ENCODE data around the gene KMT2E. TPM values are rescaled to one million over a fixed set of nuclear protein-coding genes. Genes with fewer than 3 reads are reported as not detected.

The KMT2E gene
- total RNA-seq, 1 experiment from 2014 or later, result 68.1 TPM

DNA sequence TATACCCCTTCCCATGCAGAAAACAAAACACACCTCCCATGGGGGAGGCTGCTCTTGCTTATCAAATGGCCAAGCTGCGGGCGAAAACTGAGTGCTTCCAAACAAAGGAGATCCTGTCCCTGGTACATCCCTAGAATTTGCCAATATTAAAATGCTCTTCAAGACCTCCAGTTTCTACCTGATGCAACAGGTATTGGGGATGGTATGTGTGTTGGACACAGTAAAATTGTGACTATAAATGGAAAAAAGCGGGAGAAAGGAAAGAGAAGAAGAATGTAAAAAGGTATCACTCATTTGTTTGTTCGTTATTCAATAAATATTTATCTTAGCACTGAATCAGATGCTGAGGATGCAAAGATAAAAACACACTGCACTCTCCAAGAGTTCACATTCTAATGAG lies 123.9 kb downstream of the KMT2E start:
- no peaks in the 10 kb centered on the region for H3K79me2 ChIP-seq (ENCODE audit: low read depth)
- H3F3A ChIP-seq (ENCODE audit: insufficient read depth, low read depth), result no peaks in the 10 kb centered on the region
- BruUV-seq (replicated peaks), result no TSS peak
- no peaks in the 10 kb centered on the region for H3K9me3 ChIP-seq (ENCODE audit: insufficient read depth, low read depth)
- intact Hi-C loops (cut with micrococcal nuclease; ENCODE audit: unreplicated experiment), result loop anchor here (10.0 kb wide), 1 partner anchor 177 kb away; no protein-coding TSS in a partner anchor
- H4K20me1 ChIP-seq (ENCODE audit: insufficient read depth), result no peaks in the 10 kb centered on the region
- no peaks in the 10 kb centered on the region for H3K27me3 ChIP-seq (ENCODE audit: insufficient read depth, low read depth)
- TF ChIP-seq EZH2 (IDR thresholded peaks at IDR 0.05; ENCODE audit: low read depth), result no peak
- TF ChIP-seq, protein P1, sequence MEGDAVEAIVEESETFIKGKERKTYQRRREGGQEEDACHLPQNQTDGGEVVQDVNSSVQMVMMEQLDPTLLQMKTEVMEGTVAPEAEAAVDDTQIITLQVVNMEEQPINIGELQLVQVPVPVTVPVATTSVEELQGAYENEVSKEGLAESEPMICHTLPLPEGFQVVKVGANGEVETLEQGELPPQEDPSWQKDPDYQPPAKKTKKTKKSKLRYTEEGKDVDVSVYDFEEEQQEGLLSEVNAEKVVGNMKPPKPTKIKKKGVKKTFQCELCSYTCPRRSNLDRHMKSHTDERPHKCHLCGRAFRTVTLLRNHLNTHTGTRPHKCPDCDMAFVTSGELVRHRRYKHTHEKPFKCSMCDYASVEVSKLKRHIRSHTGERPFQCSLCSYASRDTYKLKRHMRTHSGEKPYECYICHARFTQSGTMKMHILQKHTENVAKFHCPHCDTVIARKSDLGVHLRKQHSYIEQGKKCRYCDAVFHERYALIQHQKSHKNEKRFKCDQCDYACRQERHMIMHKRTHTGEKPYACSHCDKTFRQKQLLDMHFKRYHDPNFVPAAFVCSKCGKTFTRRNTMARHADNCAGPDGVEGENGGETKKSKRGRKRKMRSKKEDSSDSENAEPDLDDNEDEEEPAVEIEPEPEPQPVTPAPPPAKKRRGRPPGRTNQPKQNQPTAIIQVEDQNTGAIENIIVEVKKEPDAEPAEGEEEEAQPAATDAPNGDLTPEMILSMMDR (conservative IDR thresholded peaks at IDR 0.05), result no peak
- ChIA-PET CTCF (no interaction called here), POLR2A (ENCODE audit: unreplicated experiment) (no interaction called here)
- H3K4me1 ChIP-seq (replicated peaks; ENCODE audit: insufficient read depth), result peaks cover 14% of the 10 kb centered on the region
- H3K4me3 ChIP-seq, result no peak overlapping the region
- H3K9me2 ChIP-seq (ENCODE audit: insufficient read depth), result no peaks in the 10 kb centered on the region
- no peak for DNase-seq
- no peaks in the 10 kb centered on the region; the same call in none of the 2 replicates for H3K36me3 ChIP-seq (ENCODE audit: low read depth)
- H2AFZ ChIP-seq, result no peak overlapping the region
- H3K4me2 ChIP-seq, result no peak overlapping the region
- no peak overlapping the region for H3K27ac ChIP-seq

GRCh38 chr7:105139381-105139780 lies 125.4 kb downstream of the KMT2E start:
- H3K27me3 ChIP-seq (ENCODE audit: insufficient read depth, low read depth), result no peaks in the 10 kb centered on the region
- CTCF ChIA-PET, result no interaction called here
- H3F3A ChIP-seq (ENCODE audit: insufficient read depth, low read depth), result no peaks in the 10 kb centered on the region
- no TSS peak for BruUV-seq (replicated peaks)
- no peak overlapping the region for H3K4me2 ChIP-seq
- no peaks in the 10 kb centered on the region for H3K79me2 ChIP-seq (ENCODE audit: low read depth)
- H3K4me1 ChIP-seq (replicated peaks; ENCODE audit: insufficient read depth), result peaks cover 14% of the 10 kb centered on the region
- H3K9me3 ChIP-seq (ENCODE audit: insufficient read depth, low read depth), result no peaks in the 10 kb centered on the region
- H3K9me2 ChIP-seq (ENCODE audit: insufficient read depth), result no peaks in the 10 kb centered on the region
- intact Hi-C loops (cut with micrococcal nuclease; ENCODE audit: unreplicated experiment), result loop anchor here (10.0 kb wide), 1 partner anchor 175 kb away; no protein-coding TSS in a partner anchor
- DNase-seq, result no peak
- H3K4me3 ChIP-seq, result no peak overlapping the region
- no peaks in the 10 kb centered on the region for H4K20me1 ChIP-seq (ENCODE audit: insufficient read depth)
- no peaks in the 10 kb centered on the region; the same call in none of the 2 replicates for H3K36me3 ChIP-seq (ENCODE audit: low read depth)
- TF ChIP-seq, protein P1 (conservative IDR thresholded peaks at IDR 0.05), result no peak
- TF ChIP-seq EZH2 (IDR thresholded peaks at IDR 0.05; ENCODE audit: low read depth), result no peak
- no peak overlapping the region for H2AFZ ChIP-seq
- POLR2A ChIA-PET (ENCODE audit: unreplicated experiment), result no interaction called here
- H3K27ac ChIP-seq, result no peak overlapping the region

GRCh38 chr7:105141068-105141467 lies 127.1 kb downstream of the KMT2E start:
- TF ChIP-seq EZH2 (IDR thresholded peaks at IDR 0.05; ENCODE audit: low read depth), result no peak
- TF ChIP-seq, protein P1 (conservative IDR thresholded peaks at IDR 0.05), result no peak; the same call in 1 of the 2 replicates
- Histone ChIP-seq H3F3A (ENCODE audit: insufficient read depth, low read depth) (no peaks in the 10 kb centered on the region), H3K9me2 (ENCODE audit: insufficient read depth) (no peaks in the 10 kb centered on the region), H3K9me3 (ENCODE audit: insufficient read depth, low read depth) (no peaks in the 10 kb centered on the region), H2AFZ (no peak overlapping the region), H3K27me3 (ENCODE audit: insufficient read depth, low read depth) (no peaks in the 10 kb centered on the region), H3K36me3 (ENCODE audit: low read depth) (no peaks in the 10 kb centered on the region; the same call in none of the 2 replicates), H4K20me1 (ENCODE audit: insufficient read depth) (no peaks in the 10 kb centered on the region), H3K27ac (no peak overlapping the region), H3K4me3 (no peak overlapping the region), H3K79me2 (ENCODE audit: low read depth) (no peaks in the 10 kb centered on the region), H3K4me1 (replicated peaks; ENCODE audit: insufficient read depth) (peaks cover 8% of the 10 kb centered on the region), H3K4me2 (no peak overlapping the region)
- intact Hi-C loops (cut with micrococcal nuclease; ENCODE audit: unreplicated experiment), result loop anchor here (10.0 kb wide), 2 partner anchors 124 to 194 kb away; no protein-coding TSS in a partner anchor
- no peak for DNase-seq
- POLR2A ChIA-PET (ENCODE audit: unreplicated experiment), result no interaction called here
- CTCF ChIA-PET, result interaction anchor here (0.8 kb wide), 1 partner anchor 8 kb away, joined by 4 read pairs; no protein-coding TSS in a partner anchor
- no TSS peak for BruUV-seq (replicated peaks)

Measured in PC-9 (cell line).